Activated T-helper 1 cell treated with anti-CD3 and anti-CD28 coated beads, Interleukin-2, amount 50 U/mL, for 16 hours (primary cell): ENCODE results near the gene LRP11.
"Not testable (repeated sequence)": the region's sequence is repeated elsewhere in the genome, so short reads cannot be mapped to it uniquely, and the experiment has no call there.

Experiments
- DNase-seq, 2 donors: peaks; one replicate each; pipeline ENCODE4 v3.0.0-alpha.2; 2020; ENCODE audit warnings: low read depth in 1 of 2, low spot score in 1 of 2

Gene LRP11, protein sequence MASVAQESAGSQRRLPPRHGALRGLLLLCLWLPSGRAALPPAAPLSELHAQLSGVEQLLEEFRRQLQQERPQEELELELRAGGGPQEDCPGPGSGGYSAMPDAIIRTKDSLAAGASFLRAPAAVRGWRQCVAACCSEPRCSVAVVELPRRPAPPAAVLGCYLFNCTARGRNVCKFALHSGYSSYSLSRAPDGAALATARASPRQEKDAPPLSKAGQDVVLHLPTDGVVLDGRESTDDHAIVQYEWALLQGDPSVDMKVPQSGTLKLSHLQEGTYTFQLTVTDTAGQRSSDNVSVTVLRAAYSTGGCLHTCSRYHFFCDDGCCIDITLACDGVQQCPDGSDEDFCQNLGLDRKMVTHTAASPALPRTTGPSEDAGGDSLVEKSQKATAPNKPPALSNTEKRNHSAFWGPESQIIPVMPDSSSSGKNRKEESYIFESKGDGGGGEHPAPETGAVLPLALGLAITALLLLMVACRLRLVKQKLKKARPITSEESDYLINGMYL

DNA sequence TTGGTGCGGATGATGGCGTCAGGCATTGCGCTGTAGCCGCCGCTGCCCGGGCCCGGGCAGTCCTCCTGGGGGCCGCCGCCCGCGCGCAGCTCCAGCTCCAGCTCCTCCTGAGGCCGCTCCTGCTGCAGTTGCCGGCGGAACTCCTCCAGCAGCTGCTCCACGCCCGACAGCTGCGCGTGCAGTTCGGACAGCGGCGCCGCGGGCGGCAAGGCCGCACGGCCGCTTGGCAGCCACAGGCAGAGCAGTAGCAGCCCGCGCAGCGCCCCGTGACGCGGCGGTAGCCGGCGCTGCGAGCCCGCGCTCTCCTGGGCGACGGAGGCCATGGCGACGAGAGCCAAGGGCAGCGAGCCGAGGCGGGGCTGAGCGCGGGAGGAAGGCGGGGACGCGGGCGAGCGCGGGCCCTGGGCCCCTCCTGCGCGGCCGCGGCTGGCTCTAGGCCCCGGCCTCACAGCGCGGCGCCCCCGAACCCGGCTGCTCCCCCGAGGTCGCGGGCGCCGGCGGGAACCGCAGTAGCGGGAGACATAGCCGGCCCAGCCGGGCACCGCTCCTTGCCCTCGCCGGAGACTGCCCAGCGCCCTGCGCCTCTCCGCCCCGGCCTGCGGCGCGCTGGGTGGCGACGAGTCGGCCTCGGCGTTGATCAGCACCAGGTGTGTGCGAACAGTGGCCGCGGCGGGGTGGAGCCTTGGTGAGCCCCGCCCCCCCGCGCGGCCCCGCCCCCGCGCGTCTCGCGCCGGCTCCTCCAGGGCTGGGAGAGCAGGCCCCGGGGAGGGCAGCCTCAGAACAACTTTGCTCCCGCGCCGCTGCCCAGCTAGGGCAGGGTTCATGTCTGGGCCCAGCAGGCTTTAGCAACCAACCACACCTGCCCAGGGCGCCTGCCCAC is at the start of gene LRP11:
TSS of gene LRP11 (minus strand) at position 662 of the 880 bp plus-strand sequence. CDS start at position 323, 339 bp downstream.
- peak; percentile 58 to 80 for DNase-seq

DNA sequence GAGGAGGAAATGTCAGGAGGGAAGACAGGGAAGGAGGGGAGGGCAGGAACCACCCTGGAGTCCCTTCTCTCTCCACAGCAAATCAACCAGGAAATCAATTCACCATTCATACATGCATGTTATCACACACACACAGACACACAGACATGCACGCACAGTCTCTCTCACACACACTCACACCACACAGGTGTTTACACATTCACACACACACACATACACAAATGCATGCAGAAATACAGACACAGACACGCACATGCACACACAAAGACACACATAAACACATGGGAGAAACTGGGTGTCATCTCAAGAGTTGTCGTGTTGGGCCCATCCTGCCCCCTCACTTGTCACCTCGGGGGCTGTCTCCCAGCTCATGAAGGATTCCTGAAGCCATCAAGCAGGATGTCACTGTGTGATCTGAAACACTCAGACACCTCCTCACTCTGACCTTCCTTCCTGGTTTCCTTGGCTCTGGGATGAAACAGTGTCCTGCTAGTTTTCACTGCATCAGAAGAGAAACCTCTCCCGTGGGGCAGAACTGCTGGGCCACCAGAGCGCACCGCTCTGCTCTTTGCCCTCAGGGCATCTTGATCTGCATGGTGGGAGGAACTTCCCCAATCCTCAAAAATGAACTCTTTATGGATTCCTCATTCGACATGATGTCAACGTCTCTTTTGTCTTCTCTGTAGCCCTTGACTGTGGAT is 49.5 kb upstream of the LRP11 start:
- DNase-seq: no peak

DNA sequence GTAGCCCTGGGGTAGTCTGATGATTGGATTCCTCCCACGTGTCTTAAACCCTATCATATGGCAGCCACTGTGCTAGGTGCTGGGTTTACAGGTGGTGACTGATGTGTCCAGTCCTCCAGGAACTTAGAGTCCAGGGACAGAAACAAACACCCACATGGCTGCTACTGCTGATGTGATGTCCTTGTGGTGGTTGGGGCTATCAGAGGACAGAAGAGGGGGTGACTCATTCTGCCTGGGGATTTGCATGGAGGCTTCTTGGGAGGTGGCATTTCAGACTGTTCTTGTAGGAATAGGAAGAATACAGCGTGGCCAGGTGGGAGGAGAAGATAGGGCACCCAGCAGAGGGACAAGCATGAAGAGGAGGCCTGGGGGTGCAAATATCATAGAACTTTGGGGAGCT is 48.9 kb upstream of the LRP11 start:
- no peak for DNase-seq

DNA sequence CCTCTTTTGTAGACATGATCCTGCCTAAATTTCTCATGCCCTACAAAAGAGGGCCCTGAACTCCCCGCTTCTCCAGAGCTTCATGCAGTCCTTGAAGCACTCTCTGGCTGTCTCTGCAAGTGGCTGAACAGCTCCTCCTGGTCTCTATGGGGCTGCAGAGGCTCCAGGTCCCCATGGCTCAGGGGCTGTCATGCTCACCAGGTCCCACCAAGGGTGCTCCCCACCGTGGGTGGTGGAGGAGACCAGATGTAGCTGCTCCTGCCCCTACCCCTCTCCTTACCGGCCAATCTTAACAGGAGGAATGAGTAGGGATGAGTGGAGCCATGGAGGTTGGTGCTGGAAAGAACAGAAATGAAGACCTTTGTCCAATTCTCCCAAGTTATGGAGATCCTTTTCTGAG is 48.5 kb upstream of the LRP11 start:
- DNase-seq: not testable (repeated sequence)

DNA sequence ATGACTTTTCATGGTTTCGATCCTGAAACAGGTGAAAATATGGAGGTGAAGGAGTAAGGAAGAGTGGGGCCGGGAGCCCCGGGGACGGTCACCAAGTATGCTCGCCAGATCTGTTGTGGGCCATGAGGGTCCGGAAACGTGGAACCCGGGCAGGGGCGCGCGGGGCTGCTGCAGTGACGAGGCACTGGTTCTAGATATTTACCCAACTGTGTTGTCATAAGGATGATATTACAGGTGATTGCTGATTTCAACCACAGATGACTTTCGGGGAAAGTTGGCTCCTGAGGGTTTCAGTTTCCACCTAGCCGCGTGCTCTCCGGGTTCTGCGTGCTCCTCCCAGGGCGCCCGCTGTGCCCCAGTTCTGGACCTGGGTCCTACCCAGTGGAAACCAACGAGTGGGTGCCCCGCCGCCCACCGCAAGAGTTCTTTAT is 46.6 kb upstream of the LRP11 start:
- DNase-seq: no peak

DNA sequence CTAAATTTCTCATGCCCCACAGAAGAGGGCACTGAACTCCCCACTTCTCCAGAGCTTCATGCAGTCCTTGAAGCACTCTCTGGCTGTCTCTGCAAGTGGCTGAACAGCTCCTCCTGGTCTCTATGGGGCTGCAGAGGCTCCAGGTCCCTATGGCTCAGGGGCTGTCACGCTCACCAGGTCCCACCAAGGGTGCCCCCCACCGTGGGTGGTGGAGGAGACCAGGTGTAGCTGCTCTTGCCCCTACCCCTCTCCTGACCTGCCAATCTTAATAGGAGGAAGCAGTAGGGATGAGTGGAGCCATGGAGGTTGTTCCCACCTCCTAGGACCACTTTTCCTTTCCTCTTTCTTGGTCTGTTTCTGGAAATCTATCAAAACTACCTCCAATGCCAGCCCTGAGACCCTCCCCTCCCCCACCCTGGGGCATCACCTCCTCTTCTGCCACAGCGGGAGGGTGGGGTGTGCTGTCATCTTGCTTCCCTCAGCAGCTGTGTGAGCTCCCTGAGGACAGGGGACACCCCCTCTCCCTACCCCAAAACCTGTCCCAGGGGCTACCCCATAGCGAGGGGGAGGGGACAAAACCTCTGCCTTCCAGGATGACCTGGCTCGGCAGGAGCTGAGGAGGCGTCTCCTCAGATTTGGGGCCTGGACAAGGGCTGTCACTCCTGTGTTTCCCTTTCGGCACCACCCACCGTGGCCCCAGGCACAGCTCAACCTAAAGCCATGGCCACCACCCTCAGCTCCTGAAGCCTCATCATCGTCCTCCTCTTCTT is 45.7 kb upstream of the LRP11 start:
- no peak for DNase-seq

DNA sequence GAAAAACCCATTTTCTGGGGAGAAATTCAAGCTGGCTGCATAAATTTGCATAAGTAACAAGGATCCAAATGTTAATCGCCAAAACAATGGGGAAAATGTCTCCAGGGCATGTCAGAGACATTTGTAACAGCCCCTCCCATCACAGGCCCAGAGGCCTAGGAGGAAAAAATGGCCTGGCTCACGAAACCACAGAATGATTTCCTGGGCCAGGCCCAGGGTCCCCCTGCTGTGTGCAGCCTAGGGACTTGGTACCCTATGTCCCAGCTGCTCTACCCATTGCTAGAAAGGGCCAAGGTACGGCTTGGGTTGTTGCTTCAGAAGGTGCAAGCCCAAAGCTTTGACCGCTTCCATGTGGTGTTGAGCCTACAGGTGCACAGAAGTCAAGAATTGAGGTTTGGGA is 44.3 kb upstream of the LRP11 start:
- not testable (repeated sequence) for DNase-seq

DNA sequence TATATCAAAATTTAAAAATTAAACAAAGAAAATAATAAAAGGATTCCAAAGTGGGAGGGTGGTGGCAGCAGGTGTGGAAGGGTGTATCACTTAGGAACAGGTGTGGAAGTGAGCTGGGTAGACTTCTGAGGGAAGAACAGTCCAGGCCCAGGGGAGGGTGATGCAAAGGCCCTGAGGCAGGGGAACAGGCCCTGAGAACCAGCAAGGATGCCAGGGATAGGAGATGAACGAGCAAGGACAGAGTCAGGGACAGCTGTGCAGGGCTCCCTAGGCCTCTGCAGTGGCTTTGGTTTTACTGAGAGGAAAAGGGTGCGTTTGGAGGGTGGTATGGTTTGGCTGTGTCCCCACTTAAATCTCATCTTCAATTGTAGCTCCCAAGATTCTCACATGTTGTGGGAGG is 43.2 kb upstream of the LRP11 start:
- no peak for DNase-seq

DNA sequence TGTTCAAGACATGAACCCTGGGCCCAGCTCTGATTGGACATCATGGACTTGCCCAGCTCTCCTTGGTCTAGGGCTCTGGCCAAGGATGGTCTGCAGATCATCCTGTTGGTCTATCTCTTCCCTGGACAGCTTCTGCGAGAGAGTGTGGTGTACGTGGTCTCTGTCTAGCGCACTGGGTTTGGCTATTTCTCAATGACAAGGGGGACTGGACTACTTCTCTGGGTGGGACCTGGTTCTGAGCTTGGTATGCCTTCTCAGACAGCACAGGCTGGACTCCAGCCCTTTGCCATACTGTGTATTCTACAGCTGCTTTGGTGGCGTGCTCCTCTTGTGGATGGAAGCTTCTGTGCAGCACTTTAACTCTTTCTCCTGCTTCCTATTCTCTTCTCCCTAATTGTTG is 42.2 kb upstream of the LRP11 start:
- no peak for DNase-seq

DNA sequence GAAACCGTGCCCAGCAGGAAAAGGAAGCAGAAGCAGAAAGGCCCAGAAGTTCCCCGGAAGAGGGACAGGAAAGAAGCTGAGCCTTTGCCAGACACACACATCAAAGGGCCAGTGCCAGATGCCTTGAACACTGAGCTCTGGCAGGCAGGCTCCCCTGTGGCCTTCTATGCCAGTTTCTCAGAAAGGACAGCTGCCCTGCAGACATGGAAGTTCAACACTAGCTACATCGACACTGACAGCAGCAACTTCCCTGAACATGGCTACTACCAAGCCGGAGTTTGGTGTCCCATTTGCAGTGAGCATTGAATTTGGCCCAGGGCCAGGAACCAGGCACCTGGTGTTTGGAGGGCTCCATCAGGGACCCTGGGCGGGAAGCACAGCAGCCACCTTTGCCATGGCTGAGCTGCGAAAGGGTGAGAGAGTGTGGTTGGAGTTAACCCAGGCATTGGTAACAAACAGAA is 41.8 kb upstream of the LRP11 start:
- DNase-seq: no peak

DNA sequence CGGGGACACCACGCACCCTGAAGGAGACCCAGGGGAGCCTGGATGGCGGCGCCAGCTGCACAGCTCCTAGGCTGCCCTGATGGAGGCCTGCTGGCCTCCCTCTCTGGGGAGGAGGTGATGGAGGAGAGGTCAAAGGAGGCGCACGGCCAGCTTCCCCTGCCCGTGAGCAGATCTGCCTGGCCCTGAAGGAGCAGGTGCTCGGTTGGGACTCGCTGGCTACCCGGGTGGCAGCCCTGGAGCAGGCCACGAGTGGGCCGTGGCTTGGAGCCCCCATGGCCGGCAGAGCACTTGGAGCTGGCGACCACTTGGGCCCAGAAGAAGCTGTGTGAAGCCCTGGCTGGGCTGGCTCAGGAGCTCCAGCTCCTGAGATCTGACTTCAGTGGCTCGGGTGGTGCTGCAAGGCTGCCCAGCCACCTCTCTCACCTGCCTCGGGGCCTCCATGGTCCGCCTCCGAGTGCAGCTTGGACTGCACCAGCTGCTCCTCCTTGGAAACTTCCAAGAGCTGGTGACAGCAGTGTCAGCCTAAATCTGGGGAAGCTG is 41.3 kb upstream of the LRP11 start:
- no peak for DNase-seq

DNA sequence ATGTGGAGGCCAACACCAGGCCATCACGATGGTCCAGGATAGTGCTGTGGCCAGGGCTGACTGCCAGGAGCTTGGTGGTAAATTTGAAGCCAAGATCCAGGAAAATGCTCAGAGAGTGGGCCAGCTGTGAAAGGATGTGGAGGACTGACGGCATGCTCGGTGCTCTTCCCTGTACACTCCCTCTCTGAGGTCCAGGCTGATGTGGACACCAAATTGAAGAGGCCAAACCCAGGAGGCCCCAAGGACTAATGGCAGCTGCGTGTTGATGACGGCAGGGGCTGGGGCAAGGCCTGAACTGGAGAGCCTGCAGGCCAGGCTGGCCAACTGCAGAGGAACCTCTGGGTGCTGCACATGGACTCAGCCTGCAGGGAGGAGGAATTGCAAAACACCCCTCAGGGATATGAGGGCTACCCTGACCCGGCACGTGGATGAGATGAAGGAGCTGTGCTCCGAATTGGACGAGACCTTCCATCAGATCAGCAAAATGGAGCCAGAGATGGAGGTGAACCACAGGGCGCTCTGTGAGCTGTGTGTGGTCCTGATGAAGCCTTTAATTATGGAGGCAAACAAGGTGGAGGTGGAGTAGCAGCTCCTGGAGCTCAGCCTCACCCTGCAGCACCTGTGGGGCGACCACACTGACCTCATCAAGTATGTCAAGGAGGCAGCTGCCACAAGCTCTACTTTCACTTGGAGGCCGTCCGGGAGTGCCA is 40.7 kb upstream of the LRP11 start:
- no peak for DNase-seq

DNA sequence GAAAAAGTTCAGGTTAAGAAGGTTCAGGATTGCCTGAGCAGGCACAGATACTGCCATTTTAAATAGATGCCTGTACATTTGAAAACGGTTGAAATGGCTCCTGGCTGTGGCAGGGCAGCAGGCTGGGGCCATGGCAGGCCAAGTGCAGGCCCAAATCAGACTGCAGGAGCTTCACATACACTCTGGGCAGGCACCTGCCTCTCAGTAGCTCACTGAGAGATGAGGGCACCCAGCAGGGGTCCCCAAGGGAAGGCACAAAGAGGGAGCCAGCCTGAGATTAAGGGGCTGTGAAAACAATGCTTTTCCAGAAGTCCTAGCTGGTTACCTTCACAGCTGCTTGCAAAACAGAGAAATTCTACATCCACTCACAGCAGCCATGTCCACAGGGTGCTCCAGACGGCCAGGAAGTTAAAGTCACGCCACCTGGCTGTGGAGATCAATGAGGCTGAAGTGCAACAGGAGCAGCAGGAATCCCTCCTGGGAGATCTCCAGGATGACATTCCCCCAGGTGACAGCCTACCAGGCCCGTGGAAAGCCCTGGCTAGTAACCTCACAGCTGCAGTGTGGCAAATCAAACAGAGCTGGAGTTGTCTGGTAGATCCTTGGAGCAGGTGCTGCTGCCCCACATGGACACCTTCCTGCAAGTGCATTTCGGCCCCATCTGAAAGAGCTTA is 39.9 kb upstream of the LRP11 start:
- no peak for DNase-seq

DNA sequence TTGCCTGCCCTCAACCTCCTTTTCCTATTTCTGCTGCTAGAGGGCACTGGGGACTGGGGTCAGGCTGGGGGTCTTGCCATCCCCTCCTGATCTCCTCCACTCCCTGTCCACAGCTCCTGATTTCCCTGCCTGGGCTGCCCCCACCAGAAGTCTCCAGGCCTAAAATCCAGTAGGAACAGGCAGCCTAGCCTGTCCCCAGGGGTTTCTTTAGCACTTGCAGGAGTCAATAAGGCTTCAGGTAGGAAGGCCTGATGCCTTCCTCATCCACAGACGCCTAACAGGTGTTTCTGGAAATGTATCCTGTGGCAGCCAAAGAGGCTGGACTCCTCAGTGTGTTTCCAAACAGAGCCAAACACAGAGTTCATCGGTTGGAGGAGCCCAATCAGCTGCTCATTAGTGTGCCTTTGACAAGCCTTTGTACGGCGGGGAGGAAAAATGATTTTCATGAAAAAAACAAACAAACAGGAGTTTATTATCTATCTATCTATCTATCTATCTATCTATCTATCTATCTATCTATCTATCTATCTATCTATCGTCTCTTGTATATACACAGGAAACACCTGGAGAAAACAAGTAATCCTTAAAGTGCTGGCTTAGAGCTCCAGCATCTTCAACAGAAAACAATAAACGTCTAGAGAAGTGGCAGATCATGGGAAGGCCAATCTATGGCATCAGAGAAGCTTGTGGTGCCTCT is 37.4 kb upstream of the LRP11 start:
- DNase-seq: no peak

DNA sequence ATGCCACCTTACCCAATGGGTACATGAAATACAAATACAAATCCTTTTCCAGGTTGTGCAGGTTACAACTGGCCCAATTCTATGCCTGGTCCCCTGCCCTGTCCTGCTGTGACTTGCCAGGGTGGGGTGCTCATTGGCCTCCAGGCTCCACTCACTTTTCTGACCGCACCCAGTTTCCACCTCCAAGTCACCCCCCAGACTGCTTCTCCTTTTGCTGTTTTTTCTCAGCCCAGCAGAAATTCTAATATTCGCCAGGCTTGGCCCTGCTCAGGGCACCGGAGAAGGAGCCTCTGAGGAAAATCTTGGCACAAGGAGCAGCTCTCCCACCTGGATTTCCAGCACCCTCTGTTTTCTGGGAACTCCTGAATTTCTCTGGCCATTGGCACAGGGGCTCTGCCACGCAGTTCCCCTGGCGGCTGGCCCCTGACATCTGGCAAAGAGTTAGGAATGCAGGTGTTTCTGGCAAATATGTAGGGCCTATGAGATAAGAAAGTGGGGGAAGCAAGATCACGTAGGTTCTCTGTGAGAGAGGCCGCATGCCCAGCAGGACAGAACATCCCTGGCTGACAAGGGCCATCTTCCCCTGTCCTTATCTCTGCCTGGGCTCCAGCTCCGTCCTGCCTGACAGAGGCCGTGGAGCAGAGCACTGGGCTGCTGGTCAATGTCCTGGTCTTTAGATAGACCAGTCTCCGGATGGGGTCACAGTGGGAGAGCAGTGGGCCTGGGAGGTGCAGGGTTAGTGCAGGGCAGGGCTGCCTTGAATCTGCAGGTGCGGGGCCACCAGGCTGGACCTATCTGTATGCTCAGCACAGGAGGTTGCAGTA is 36.7 kb upstream of the LRP11 start:
- DNase-seq: no peak

DNA sequence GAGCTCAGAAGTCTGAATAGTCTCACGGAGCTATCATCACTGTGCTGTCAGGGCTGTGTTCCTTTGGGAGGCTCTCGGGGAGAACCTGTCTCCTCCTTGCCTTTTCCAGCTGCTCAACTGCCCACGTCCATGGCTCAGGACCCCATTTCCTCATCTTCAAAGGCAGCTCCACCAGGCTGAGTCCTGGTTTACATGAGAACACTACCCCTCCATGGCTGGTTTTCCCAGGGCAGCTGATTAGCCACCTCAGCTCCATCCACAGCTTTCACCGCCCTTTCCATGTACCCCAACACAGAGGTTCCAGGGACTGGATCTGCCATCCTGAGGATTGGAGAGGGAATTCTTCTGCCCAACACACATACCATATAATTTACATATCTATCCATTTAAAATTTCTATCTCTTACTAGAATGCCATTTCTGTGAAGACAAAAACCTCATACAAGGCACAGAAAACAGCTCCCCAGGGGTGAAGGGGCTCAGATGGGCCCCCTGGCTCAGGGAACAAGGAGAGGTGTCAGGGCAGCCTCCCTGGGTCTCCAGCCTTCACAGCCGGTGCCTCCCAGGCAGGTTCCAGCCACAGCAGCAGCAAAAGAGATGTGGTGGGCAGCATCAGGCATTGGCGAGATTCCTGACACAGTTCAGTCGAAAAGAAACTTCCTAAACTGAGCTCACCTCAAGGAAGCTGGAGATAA is 35.9 kb upstream of the LRP11 start:
- no peak for DNase-seq

DNA sequence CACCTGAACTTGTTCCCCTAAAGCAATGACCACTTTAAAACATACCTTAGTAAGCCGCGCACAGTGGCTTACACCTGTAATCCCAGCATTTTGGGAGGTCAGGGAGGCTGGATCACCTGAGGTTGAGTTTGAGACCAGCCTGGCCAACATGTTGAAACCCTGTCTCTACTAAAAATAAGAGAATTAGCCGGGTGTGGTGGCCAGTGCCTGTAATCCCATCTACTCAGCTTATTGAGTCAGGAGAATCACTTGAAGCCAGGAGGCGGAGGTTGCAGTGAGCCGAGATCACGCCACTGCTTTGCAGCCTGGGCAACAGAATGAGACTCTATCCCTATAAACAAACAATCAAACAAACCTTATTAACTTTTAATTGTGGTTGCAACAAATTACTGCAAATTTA is 35.3 kb upstream of the LRP11 start:
- DNase-seq: no peak
